HEK293T (cell line): Measurements from ENCODE around the gene UBE2E3.

Experiments
- CTCF ChIA-PET: fragments of 350-600 bp; formaldehyde crosslinking; extraction: SDS; loops from one replicate; lab custom pipeline; 2021; ENCODE audit warnings: antibody characterized with exemption, inconsistent platforms; lab: Yijun Ruan, JAX
- POLR2A ChIA-PET: fragments of 350-600 bp; formaldehyde crosslinking; extraction: SDS; loops from one replicate; lab custom pipeline; 2020; ENCODE audit warnings: antibody characterized with exemption, inconsistent platforms; lab: Yijun Ruan, JAX
- DNase-seq: peaks from one replicate; pipeline ENCODE4 v3.0.0; 2012; ENCODE audit warnings: mixed read lengths; ENCODE audit errors: extremely low spot score
- ARNT ChIP-seq: fragments of 450-650 bp; IDR thresholded peaks from 2 replicates; pipeline ENCODE4 v1.6.1; 2017; ENCODE audit warnings: mild to moderate bottlenecking
- BHLHE40 ChIP-seq: fragments of 450-650 bp; IDR thresholded peaks from 2 replicates; pipeline ENCODE4 v1.6.1; 2016; ENCODE audit warnings: mild to moderate bottlenecking, moderate library complexity, borderline replicate concordance
- CTBP1 ChIP-seq: fragments of 450-650 bp; IDR thresholded peaks from 2 replicates; pipeline ENCODE4 v1.6.1; 2016; ENCODE audit warnings: borderline replicate concordance
- ELF4 ChIP-seq: fragments of 450-650 bp; IDR thresholded peaks from 2 replicates; pipeline ENCODE4 v1.6.1; 2017; ENCODE audit warnings: antibody characterized with exemption
- FOXA1 ChIP-seq: fragments of 450-650 bp; IDR thresholded peaks from 2 replicates; pipeline ENCODE4 v1.6.1; 2016; ENCODE audit warnings: mild to moderate bottlenecking
- FOXK2 ChIP-seq: fragments of 450-650 bp; IDR thresholded peaks from 2 replicates; pipeline ENCODE4 v1.6.1; 2016; ENCODE audit warnings: mild to moderate bottlenecking
- FOXM1 ChIP-seq: fragments of 450-650 bp; IDR thresholded peaks from 2 replicates; pipeline ENCODE4 v1.6.1; 2017; ENCODE audit warnings: mild to moderate bottlenecking, borderline replicate concordance
- HDGF ChIP-seq: fragments of 450-650 bp; IDR thresholded peaks from 2 replicates; pipeline ENCODE4 v1.6.1; 2017; ENCODE audit warnings: antibody characterized with exemption, borderline replicate concordance
- L3MBTL2 ChIP-seq: fragments of 450-650 bp; conservative IDR thresholded peaks from 2 replicates; pipeline ENCODE4 v1.6.1; 2016; ENCODE audit warnings: mild to moderate bottlenecking
- LEF1 ChIP-seq: fragments of 450-650 bp; IDR thresholded peaks from 2 replicates; pipeline ENCODE4 v1.6.1; 2017; ENCODE audit warnings: mild to moderate bottlenecking, borderline replicate concordance
- NFRKB ChIP-seq: fragments of 450-650 bp; IDR thresholded peaks from 2 replicates; pipeline ENCODE4 v1.6.1; 2016; ENCODE audit warnings: mild to moderate bottlenecking, moderate library complexity
- SP1 ChIP-seq: fragments of 450-650 bp; IDR thresholded peaks from 2 replicates; pipeline ENCODE4 v1.6.1; 2017
- SUZ12 ChIP-seq: fragments of 450-650 bp; IDR thresholded peaks from 2 replicates; pipeline ENCODE4 v1.6.1; 2016; ENCODE audit warnings: mild to moderate bottlenecking
- TARDBP ChIP-seq: fragments of 450-650 bp; IDR thresholded peaks from 2 replicates; pipeline ENCODE4 v1.6.1; 2016
- ZNF384 ChIP-seq: fragments of 450-650 bp; IDR thresholded peaks from 2 replicates; pipeline ENCODE4 v1.6.1; 2016
- TF ChIP-seq, protein P1 (sequence below): fragments of 450-650 bp; IDR thresholded peaks from 2 replicates; pipeline ENCODE4 v1.6.1; 2016

UBE2E3 gene

DNA sequence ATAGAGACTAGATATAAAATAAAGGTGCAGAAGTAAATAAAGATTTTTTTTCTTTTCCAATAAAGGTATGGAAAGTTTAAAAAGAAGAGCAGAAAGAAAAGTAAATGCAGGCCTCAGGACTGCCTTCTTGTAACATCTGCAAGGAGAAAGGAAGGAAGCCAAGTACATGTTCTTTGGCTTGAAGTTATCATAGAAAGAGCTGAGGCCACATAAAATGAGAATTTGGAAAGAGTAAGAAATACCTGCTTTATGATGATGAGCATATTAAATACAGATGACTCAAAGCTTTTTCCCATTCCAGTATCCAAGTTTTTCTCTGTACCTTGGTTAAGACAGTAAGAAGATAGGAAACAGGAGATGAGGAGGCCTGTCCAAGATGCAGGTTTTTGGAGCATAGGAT lies 25.3 kb upstream of the UBE2E3 start:
- no peak for DNase-seq
- ChIA-PET POLR2A (no interaction called here), CTCF (no interaction called here)
- TF ChIP-seq SUZ12, result no peak
- TF ChIP-seq, protein P1, sequence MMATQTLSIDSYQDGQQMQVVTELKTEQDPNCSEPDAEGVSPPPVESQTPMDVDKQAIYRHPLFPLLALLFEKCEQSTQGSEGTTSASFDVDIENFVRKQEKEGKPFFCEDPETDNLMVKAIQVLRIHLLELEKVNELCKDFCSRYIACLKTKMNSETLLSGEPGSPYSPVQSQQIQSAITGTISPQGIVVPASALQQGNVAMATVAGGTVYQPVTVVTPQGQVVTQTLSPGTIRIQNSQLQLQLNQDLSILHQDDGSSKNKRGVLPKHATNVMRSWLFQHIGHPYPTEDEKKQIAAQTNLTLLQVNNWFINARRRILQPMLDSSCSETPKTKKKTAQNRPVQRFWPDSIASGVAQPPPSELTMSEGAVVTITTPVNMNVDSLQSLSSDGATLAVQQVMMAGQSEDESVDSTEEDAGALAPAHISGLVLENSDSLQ, result no peak
- TF ChIP-seq BHLHE40, result no peak
- TF ChIP-seq CTBP1, result no peak
- TF ChIP-seq HDGF, result no peak
- no peak for TF ChIP-seq ARNT
- no peak for TF ChIP-seq FOXK2

DNA sequence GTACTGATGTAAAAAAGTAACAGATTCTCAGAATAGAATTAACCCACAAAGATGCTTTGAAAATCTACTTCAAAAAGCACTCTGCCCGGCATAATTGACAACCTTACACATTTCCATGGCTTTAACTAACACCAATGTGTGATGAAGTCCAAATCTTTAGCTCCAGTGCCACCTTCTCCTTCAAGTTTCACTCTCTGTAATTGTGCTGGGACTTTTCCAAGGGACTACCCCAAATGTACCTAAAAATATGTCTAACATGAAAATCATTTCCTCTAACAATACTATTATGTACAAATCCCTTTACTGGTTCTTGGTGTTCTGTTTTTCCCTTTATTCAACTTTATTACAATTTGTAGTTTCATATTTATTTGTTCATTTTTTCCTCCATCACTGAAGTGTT lies 20.6 kb upstream of the UBE2E3 start:
- DNase-seq, result no peak
- TF ChIP-seq L3MBTL2 (no peak), BHLHE40 (no peak), TARDBP (no peak), ZNF384 (no peak), LEF1 (no peak), SUZ12 (no peak), NFRKB (no peak), ELF4 (no peak), FOXM1 (no peak), SP1 (no peak), ARNT (no peak)
- TF ChIP-seq, protein P1, result no peak
- ChIA-PET POLR2A (no interaction called here), CTCF (no interaction called here)

DNA sequence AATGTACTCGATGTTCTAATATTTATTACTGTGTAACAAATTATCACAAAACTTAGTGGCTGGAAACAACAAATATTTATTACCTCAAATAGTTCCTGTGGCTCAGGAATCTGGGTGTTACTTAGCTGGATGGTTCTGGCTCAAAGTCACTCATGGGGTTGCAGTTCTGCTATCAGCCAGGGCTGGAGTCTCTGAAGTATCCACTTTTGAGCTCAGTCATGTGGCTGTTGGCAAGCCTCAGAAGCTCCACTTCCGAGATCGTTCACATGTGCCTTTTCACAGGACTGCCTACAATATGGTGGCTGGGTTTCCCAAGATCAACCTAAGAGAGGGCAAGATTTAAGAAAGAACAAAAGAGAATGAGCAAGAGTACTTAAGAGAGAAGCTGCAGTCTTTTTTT lies 19.4 kb upstream of the UBE2E3 start:
- POLR2A ChIA-PET, result no interaction called here
- CTCF ChIA-PET, result no interaction called here
- no peak for TF ChIP-seq ARNT
- no peak for DNase-seq

DNA sequence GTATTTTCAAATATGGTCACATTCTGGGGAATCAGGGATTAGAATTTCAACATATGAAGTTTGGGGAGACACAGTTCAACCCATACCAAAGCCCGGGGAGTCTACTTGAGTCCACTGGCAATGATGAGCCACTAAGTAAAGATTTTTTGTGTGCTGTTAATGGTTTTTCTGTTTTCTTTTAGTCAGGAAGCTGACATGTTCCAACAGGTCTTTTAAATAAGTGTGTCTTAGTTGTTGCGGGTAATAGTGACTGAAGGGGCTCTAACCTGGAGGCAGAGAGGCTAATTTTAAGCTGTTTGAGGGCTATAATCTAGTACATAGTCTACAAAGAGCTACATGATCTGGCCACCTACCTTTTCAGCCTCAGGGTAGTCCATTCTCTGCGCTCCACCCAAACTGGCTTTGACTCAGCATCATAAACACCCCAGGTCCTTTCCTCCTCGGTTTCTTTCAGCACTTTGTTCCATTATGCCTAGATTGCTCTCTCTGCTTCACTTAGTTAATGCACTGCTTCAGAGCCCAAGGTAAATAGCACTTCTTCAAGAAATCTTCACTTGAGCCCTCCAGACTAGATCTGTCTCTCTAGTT lies 17.6 kb upstream of the UBE2E3 start:
- CTCF ChIA-PET, result no interaction called here
- no peak for DNase-seq
- POLR2A ChIA-PET, result no interaction called here
- no peak for TF ChIP-seq ARNT
- no peak for TF ChIP-seq LEF1
- no peak for TF ChIP-seq ELF4
- no peak for TF ChIP-seq TARDBP
- no peak for TF ChIP-seq HDGF
- no peak for TF ChIP-seq FOXA1
- no peak for TF ChIP-seq SUZ12

DNA sequence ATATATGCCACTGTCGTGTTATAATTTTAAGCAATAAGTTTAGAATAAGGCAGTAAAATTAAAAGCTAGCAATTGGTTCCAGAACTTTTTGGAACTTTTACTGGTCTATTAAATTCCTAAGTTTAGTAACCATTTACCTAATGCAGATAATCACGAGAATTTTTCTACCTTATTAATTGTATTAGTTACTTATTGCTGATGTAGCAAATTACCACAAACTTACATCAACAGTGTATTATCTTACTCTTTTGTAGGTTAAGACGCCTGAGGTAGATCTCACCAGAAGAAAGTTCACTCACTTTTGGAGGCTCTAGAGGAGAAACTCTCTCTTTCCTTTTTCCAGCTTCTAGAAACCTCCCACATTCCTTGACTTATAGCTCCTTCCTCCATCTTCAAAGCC lies 14.0 kb upstream of the UBE2E3 start:
- TF ChIP-seq SUZ12 (no peak), ZNF384 (no peak), SP1 (no peak), LEF1 (no peak), L3MBTL2 (no peak), HDGF (no peak), FOXM1 (no peak), CTBP1 (no peak), BHLHE40 (no peak), TARDBP (no peak)
- TF ChIP-seq, protein P1, result no peak
- CTCF ChIA-PET, result no interaction called here
- POLR2A ChIA-PET, result no interaction called here

DNA sequence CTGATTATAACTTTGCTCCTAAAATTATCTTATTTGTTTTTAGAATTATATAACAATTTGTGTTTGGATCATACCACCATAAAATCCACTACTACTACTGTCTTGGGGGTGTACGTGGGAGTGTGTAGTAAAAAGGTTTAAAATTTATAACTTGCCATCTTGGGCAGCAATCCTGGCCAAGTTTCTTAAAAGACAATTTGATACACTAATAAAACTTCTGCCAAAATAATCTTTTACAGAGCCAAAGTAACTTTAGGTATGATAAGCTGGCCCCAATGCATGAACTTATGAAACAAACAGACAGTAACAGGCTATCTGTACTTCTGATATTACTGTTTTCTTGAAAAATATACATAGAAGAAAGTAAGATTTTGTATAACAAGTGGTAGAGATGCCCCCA lies 11.3 kb upstream of the UBE2E3 start:
- DNase-seq, result no peak
- ChIA-PET POLR2A (interaction anchor here (1.3 kb wide), 1 partner anchor 12 kb away, joined by 3 read pairs; the partner anchor contains the start of gene UBE2E3), CTCF (interaction anchor here (0.7 to 1.2 kb wide), 2 partner anchors 11 to 93 kb away, joined by 3 read pairs; partner anchors contain the start of gene UBE2E3)
- no peak for TF ChIP-seq ARNT
- TF ChIP-seq FOXM1, result no peak
- no peak for TF ChIP-seq TARDBP
- no peak for TF ChIP-seq FOXK2
- no peak for TF ChIP-seq FOXA1
- TF ChIP-seq ZNF384, result no peak
- TF ChIP-seq, protein P1, result no peak
- TF ChIP-seq LEF1, result no peak
- TF ChIP-seq L3MBTL2, result no peak
- TF ChIP-seq BHLHE40, result no peak
- no peak for TF ChIP-seq ELF4
- no peak for TF ChIP-seq HDGF
- no peak for TF ChIP-seq NFRKB
- TF ChIP-seq SUZ12, result no peak
- TF ChIP-seq SP1, result no peak
- no peak for TF ChIP-seq CTBP1

More for the DNA sequence above, 14.0 kb upstream of the UBE2E3 start:
- DNase-seq, result no peak
